ENCODE data around the gene ADAMTS9. TPM values are rescaled to one million over a fixed set of nuclear protein-coding genes. Genes with fewer than 3 reads are reported as not detected.

The ADAMTS9 gene
- total and polyA plus RNA-seq, 9 of the 15 experiments (the other 6 are each of a cell fraction or from before 2014, with no cell fraction given) = 0.05 to 0.32 (median 0.13) TPM; not detected in 2

DNA sequence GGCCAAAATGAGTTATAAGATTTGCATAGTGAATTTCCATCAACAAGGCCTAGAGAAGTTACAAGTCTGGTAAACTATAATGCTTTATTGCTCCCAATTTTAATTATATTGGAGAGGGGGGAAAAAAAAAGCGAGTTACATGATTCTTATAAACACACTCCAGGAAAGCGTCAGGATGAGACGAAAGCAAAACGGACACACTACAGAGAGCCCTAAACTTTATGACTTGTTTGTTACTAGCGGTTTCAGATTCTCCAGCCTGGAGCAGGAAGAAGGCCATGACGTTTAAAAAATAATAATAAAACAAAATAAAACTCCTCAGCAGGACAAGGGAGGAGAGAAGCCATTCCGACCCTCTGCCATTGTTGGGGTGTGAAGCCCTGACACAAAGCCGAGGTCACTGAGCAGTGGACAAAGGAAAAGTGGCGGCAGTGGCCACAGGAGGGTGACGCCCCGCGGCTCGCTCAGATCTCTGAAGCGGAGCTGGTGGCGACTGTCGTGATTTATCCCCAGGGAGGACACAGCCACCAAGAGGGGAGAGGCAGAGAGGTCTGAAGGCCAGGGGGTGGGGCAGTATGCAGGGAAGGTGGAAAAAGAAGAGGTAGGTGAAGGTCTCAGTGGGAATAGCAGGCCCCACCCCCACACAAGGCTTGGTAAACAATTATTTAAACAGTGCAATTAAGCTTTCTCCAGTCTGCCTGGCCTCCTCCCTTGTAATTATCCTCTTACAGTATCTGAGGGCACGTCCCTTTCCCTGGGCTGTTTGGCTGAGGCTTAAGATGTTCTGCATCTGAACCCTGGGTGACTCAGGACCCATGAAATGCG, 45.3 kb downstream of the ADAMTS9 start:
- intact Hi-C loops (cut with micrococcal nuclease) = no loop called here
- no peaks in the 10 kb centered on the region for H3K27me3 ChIP-seq (ENCODE audit: control insufficient read depth in 2 of 2, insufficient read depth in 2 of 2, low read length in 2 of 2)

More for the DNA sequence above, 45.3 kb downstream of the ADAMTS9 start:
- POLR2A ChIA-PET = no interaction called here
- H3K79me2 ChIP-seq (ENCODE audit: control insufficient read depth, insufficient read depth, low read length) = no peaks in the 10 kb centered on the region
- FAIRE-seq (no peak), ATAC-seq (no peak), DNase-seq (ENCODE audit: extremely low read depth in 1 of 4, low spot score in 3 of 4) (no peak)
- CTCF ChIA-PET (ENCODE audit: low intra/inter-chr PET ratio) = no interaction called here
- WGBS (ENCODE audit: insufficient coverage, low coverage, missing lambda C conversion rate) = 2% methylated on average over 13 of the region's 18 CpGs
- H3K9ac ChIP-seq (ENCODE audit: insufficient read depth in 1 of 2, low read depth in 2 of 2, low read length in 2 of 2) = no peak overlapping the region
- H3K9me1 ChIP-seq (ENCODE audit: control insufficient read depth, insufficient read depth, low read length) = no peaks in the 10 kb centered on the region
- no peaks in the 10 kb centered on the region for H3K36me3 ChIP-seq (ENCODE audit: control insufficient read depth, insufficient read depth, low read length)
- H3K9me3 ChIP-seq (replicated peaks; ENCODE audit: control insufficient read depth, insufficient read depth, low read depth, low read length) = no peaks in the 10 kb centered on the region
- H2AFZ ChIP-seq (ENCODE audit: low read depth, low read length) = no peak overlapping the region
- no TSS peak for BruUV-seq (replicated peaks)
- no peak overlapping the region; the same call in 1 of the 2 replicates for H3K4me2 ChIP-seq (ENCODE audit: insufficient read depth, low read length)
- in situ Hi-C loops (cut with MboI) = no loop called here
- TF ChIP-seq ZNF311 (CRISPR knock-in tag; IDR thresholded peaks at IDR 0.05) = no peak
- TF ChIP-seq, protein P1, sequence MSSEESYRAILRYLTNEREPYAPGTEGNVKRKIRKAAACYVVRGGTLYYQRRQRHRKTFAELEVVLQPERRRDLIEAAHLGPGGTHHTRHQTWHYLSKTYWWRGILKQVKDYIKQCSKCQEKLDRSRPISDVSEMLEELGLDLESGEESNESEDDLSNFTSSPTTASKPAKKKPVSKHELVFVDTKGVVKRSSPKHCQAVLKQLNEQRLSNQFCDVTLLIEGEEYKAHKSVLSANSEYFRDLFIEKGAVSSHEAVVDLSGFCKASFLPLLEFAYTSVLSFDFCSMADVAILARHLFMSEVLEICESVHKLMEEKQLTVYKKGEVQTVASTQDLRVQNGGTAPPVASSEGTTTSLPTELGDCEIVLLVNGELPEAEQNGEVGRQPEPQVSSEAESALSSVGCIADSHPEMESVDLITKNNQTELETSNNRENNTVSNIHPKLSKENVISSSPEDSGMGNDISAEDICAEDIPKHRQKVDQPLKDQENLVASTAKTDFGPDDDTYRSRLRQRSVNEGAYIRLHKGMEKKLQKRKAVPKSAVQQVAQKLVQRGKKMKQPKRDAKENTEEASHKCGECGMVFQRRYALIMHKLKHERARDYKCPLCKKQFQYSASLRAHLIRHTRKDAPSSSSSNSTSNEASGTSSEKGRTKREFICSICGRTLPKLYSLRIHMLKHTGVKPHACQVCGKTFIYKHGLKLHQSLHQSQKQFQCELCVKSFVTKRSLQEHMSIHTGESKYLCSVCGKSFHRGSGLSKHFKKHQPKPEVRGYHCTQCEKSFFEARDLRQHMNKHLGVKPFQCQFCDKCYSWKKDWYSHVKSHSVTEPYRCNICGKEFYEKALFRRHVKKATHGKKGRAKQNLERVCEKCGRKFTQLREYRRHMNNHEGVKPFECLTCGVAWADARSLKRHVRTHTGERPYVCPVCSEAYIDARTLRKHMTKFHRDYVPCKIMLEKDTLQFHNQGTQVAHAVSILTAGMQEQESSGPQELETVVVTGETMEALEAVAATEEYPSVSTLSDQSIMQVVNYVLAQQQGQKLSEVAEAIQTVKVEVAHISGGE (CRISPR knock-in tag; IDR thresholded peaks at IDR 0.05) = peak in 1 of 3 experiments; percentile 87; a peak in 2 of 6 replicates
- H4K20me1 ChIP-seq (replicated peaks; ENCODE audit: control insufficient read depth, insufficient read depth, low read length) = no peaks in the 10 kb centered on the region
- no peak overlapping the region for H3K27ac ChIP-seq (ENCODE audit: extremely low read depth, low read depth, low read length)
- no peak overlapping the region for H3K4me3 ChIP-seq
- no peaks in the 10 kb centered on the region for H3K4me1 ChIP-seq (replicated peaks in 1 of 2; ENCODE audit: control insufficient read depth in 2 of 2, insufficient read depth in 2 of 2, low read length in 2 of 2)

Data from K562 (cell line).